HEK293T (cell line): Measurements from ENCODE around the gene MYOD1.

Experiments
- ARNT ChIP-seq: fragments of 450-650 bp; IDR thresholded peaks from 2 replicates; pipeline ENCODE4 v1.6.1; 2017; ENCODE audit warnings: mild to moderate bottlenecking
- BHLHE40 ChIP-seq: fragments of 450-650 bp; IDR thresholded peaks from 2 replicates; pipeline ENCODE4 v1.6.1; 2016; ENCODE audit warnings: mild to moderate bottlenecking, moderate library complexity, borderline replicate concordance
- CTBP1 ChIP-seq: fragments of 450-650 bp; IDR thresholded peaks from 2 replicates; pipeline ENCODE4 v1.6.1; 2016; ENCODE audit warnings: borderline replicate concordance
- ELF4 ChIP-seq: fragments of 450-650 bp; IDR thresholded peaks from 2 replicates; pipeline ENCODE4 v1.6.1; 2017; ENCODE audit warnings: antibody characterized with exemption
- FOXA1 ChIP-seq: fragments of 450-650 bp; IDR thresholded peaks from 2 replicates; pipeline ENCODE4 v1.6.1; 2016; ENCODE audit warnings: mild to moderate bottlenecking
- FOXK2 ChIP-seq: fragments of 450-650 bp; IDR thresholded peaks from 2 replicates; pipeline ENCODE4 v1.6.1; 2016; ENCODE audit warnings: mild to moderate bottlenecking
- FOXM1 ChIP-seq: fragments of 450-650 bp; IDR thresholded peaks from 2 replicates; pipeline ENCODE4 v1.6.1; 2017; ENCODE audit warnings: mild to moderate bottlenecking, borderline replicate concordance
- HDGF ChIP-seq: fragments of 450-650 bp; IDR thresholded peaks from 2 replicates; pipeline ENCODE4 v1.6.1; 2017; ENCODE audit warnings: antibody characterized with exemption, borderline replicate concordance
- L3MBTL2 ChIP-seq: fragments of 450-650 bp; conservative IDR thresholded peaks from 2 replicates; pipeline ENCODE4 v1.6.1; 2016; ENCODE audit warnings: mild to moderate bottlenecking
- LEF1 ChIP-seq: fragments of 450-650 bp; IDR thresholded peaks from 2 replicates; pipeline ENCODE4 v1.6.1; 2017; ENCODE audit warnings: mild to moderate bottlenecking, borderline replicate concordance
- SP1 ChIP-seq: fragments of 450-650 bp; IDR thresholded peaks from 2 replicates; pipeline ENCODE4 v1.6.1; 2017
- SUZ12 ChIP-seq: fragments of 450-650 bp; IDR thresholded peaks from 2 replicates; pipeline ENCODE4 v1.6.1; 2016; ENCODE audit warnings: mild to moderate bottlenecking
- ZNF384 ChIP-seq: fragments of 450-650 bp; IDR thresholded peaks from 2 replicates; pipeline ENCODE4 v1.6.1; 2016
- TF ChIP-seq, protein P1 (sequence below): fragments of 450-650 bp; IDR thresholded peaks from 2 replicates; pipeline ENCODE4 v1.6.1; 2016

- TF ChIP-seq L3MBTL2: no peak
- no peak for TF ChIP-seq SUZ12
- TF ChIP-seq FOXM1: no peak
- no peak for TF ChIP-seq ARNT
- TF ChIP-seq, protein P1, sequence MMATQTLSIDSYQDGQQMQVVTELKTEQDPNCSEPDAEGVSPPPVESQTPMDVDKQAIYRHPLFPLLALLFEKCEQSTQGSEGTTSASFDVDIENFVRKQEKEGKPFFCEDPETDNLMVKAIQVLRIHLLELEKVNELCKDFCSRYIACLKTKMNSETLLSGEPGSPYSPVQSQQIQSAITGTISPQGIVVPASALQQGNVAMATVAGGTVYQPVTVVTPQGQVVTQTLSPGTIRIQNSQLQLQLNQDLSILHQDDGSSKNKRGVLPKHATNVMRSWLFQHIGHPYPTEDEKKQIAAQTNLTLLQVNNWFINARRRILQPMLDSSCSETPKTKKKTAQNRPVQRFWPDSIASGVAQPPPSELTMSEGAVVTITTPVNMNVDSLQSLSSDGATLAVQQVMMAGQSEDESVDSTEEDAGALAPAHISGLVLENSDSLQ: no peak
- TF ChIP-seq HDGF: no peak
- no peak for TF ChIP-seq FOXA1
- TF ChIP-seq BHLHE40: no peak
- TF ChIP-seq ELF4: no peak
- no peak for TF ChIP-seq ZNF384
- TF ChIP-seq SP1: no peak
- TF ChIP-seq LEF1: no peak
- TF ChIP-seq CTBP1: no peak
- no peak for TF ChIP-seq FOXK2
Observed at GRCh38 chr11:17770048-17770652, 50.8 kb downstream of the MYOD1 start.
